ENCODE measurements around the gene HOXB1.
A peak's percentile ranks its signal among the peaks of the same experiment; 100 is the strongest.

HOXB1 gene

GRCh38 chr17:48567646-48568354 lies 37.0 kb upstream of the HOXB1 start:
- DNase-seq (ENCODE audit: low read depth): no peak

GRCh38 chr17:48567209-48567608 lies 36.4 kb upstream of the HOXB1 start:
- DNase-seq (ENCODE audit: low read depth): no peak

- no peak for DNase-seq (ENCODE audit: low read depth)
Measured at GRCh38 chr17:48566717-48567116, 35.9 kb upstream of the HOXB1 start.

- DNase-seq (ENCODE audit: low read depth): no peak
Measured at GRCh38 chr17:48565925-48566710, 35.3 kb upstream of the HOXB1 start.

- DNase-seq (ENCODE audit: low read depth): no peak
Measured at GRCh38 chr17:48565022-48565554, 34.3 kb upstream of the HOXB1 start.

- peak; percentile 57 for DNase-seq (ENCODE audit: low read depth)
Measured at GRCh38 chr17:48564188-48565021, 33.6 kb upstream of the HOXB1 start.

DNA sequence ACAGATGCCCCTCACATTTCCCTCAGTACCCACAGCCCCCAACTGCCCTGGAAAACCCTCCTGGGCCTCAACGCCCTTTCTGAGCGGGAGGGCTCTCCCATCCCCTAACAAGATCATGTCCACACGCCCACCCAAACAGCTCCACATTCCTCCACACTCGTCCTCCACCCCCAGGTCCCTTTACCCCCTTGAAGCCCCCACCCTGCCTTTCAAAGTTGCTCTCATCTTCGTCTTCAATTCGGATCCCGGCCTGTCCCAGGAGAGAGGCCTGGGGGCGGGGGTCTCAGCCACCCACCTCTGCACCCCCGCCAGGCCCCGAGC lies 33.0 kb upstream of the HOXB1 start:
- no peak for DNase-seq (ENCODE audit: low read depth)

DNA sequence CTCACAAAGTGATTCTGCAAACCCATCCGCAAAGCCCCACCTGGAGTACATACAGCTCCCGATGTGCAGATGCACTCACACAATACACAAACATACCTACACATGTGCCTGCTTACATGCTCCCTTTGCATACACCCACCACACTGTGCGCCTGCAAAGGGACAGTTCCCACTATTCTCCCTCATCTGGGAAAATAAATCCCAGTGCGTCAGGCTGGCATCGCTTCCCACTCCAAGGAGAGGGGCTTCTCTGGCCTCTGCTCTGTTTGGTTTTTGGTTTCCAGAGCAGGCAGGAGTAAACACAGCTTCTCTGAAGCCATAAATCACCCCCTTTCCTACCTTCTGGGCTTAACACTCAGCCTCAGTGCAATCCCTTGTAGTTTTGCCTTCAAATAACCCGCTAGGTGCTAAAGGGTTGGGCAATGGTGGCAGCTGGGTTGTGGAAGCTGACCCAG lies 32.6 kb upstream of the HOXB1 start:
- peak; percentile 74 for DNase-seq (ENCODE audit: low read depth)

- DNase-seq (ENCODE audit: low read depth): no peak
Measured at GRCh38 chr17:48562934-48563333, 32.1 kb upstream of the HOXB1 start.

- DNase-seq (ENCODE audit: low read depth): peak; percentile 53
Measured at GRCh38 chr17:48561884-48562810, 31.3 kb upstream of the HOXB1 start.

DNA sequence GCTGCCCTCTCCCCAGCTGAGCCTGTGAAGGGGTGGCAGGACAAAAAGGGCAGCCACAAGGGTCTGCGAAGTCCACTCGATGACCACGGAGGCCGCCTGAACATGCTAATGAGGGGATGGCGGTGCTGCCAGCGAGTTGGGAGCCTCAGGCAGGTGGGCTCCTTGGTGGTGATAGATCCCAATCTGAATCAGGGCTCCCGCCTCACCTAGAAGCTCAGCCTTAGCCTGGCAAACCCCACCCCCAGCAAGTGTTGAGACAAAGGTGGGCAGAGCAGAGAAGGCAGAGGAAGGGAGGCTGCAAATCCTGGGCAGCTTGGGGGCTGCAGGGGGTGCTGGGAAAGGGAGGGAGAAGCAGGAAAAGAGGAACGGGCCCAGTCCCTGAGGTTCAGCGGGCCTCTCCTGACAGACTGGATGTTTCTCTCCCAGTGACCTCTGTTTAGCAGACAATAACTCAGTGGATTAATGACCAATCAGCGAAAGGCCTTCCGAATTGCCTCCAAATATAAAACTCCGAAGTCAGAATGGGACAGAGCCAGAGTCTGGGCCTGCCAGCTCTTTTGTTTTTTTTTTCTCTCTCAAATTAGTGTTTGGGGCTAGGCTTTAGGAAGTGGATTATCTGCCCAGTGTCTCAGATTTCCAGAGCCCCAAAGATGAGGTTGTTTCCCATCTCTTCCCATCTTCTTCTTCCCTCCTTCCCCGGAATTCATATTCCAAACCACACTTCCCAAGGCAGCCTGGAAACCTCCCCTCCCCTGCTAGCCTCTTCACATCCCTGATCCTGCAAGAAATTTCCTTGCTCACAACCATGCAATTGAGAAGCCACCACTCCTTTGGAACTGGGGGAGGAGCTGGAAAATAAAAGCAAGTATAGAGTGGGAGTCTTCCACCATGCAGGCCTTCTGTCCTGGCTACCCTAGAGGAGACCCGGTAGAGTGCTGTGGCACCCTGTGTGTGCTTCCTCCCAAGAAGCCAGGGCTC lies 29.3 kb upstream of the HOXB1 start:
- DNase-seq (ENCODE audit: low read depth): peak; percentile 60

GRCh38 chr17:48559122-48559839 lies 28.5 kb upstream of the HOXB1 start:
- DNase-seq (ENCODE audit: low read depth): no peak

- DNase-seq (ENCODE audit: low read depth): no peak
Measured at GRCh38 chr17:48558831-48559121, 28.0 kb upstream of the HOXB1 start.

- DNase-seq (ENCODE audit: low read depth): peak; percentile 28
Measured at GRCh38 chr17:48558057-48558830, 27.4 kb upstream of the HOXB1 start.

GRCh38 chr17:48556576-48557401 lies 26.0 kb upstream of the HOXB1 start:
- DNase-seq (ENCODE audit: low read depth): peak; percentile 65

DNA sequence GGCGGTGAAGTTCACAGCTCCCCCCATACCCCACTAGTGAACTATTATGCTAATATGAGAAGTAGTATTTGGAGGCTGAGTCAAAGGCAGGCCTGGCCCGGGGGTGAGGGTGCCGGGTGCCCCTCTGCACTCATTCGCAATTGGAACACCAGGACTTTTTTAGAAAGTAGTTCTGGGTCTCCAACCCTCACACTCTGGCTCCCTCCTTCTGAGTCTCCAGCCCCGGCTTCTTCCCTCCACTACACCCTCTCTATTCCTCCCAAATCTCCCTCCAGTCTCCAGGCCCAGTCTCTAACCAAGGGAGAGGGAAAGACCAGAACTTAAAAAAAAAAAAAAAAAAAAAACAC lies 25.4 kb upstream of the HOXB1 start:
- no peak for DNase-seq (ENCODE audit: low read depth)

DNA sequence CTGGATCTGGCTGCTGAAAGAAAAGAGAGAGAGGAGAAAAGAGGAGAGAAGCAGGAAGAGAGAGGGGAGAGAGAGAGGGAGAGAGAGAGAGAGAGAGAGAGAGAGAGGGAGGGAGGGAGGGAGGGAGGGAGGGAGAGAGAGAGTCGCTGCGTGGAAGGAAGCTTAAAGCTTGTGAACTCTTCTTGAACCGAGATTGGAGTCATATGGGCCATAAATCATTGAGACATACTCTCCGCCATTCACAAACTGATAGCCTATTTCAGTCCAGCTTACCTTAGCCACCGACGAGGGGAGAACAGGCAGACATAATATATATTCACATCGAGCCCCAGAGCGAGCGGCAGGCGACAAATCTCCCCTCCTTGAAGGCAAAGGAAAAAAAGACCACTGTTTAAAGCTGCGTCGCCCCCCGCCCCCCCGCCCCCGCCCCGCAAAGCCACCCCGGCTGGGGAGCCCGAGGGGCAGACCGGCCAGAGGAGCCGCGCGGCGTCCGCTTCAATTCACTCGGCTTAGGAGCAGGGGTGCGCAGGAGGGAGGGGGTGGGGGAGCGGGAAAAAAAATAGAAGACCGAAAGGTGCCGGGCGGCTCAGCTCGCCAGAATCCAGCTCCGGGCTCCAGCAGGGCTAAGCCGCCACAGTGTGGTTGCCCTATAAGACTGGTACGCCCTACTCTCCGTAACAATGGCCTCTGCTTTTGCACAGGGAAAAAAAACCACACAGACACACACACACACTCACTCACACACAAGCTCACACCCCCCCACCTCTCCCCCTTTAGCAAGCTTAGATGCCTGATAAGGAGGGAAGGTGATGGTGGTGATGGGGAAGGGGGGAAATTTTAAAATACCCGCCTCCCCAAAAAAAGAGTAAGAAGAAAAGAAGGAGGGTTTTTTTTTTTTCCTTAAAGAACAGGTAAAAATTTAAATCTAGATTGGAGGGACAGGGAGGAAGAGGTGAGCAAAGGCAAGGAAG lies 24.7 kb upstream of the HOXB1 start:
- DNase-seq (ENCODE audit: low read depth): peak; percentile 99
